NCI-H510A (cell line): ENCODE measurements around the gene SLC26A5.

Experiments
- DNase-seq: peaks from one replicate; lab custom pipeline; 2025; lab: John Stamatoyannopoulos, UW

Gene SLC26A5

DNA sequence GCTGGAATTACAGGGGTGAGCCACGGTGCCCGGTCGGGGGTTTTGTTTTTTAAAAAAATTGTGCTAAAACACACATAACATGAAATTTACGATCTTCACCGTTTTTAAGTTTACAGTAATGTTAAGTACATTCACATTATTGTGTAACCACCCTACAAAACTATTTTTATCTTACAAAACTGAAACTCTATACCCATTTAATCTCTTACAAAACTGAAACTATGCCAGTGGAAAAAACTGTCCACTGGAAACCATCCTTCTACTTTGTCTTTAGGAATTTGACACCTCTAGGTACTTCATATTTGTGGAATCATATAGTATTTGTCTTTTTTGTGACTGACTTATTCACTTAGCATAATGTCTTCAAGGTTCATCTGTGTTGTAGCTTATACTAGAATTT lies 99.6 kb downstream of the SLC26A5 start:
- no peak for DNase-seq

DNA sequence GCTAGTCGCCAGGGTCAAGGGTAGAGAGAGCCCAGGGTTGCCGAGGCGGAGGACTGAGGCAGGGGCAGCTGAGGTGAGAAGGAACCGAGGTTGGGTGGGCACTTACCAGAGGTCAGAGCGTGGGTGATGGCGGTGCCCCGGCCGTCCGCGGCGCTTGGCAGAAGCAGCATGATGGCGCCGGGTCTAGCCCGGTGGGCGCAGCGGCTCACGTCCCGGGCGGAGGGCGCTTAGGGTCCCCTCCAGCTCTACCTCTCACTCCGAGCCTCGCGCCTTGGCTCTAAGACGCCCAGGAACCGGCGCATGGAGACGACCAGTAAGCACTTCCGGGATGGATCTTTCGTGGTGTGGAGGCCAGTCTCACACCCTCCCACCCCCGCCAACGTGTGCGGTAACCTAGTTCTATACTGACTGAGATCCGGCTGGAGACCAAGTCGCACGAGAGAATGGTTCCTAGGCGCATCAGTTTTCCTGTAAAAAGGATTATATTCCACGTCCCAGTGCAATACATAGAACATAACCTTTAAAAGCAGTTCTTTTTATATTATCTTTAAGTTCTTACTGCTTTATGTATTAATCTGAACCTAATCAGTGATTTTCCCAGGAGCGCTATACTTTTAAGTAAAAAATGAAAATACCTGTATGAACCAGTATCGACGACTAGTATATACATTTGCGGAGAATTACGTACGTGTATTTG lies 101.4 kb downstream of the SLC26A5 start, which contains the start of gene DNAJC2:
Gene DNAJC2, minus strand, starts transcription at position 315 of the 697 bp plus-strand sequence. Its CDS starts 145 bp downstream, at position 170.
- peak; percentile 82 for DNase-seq

DNA sequence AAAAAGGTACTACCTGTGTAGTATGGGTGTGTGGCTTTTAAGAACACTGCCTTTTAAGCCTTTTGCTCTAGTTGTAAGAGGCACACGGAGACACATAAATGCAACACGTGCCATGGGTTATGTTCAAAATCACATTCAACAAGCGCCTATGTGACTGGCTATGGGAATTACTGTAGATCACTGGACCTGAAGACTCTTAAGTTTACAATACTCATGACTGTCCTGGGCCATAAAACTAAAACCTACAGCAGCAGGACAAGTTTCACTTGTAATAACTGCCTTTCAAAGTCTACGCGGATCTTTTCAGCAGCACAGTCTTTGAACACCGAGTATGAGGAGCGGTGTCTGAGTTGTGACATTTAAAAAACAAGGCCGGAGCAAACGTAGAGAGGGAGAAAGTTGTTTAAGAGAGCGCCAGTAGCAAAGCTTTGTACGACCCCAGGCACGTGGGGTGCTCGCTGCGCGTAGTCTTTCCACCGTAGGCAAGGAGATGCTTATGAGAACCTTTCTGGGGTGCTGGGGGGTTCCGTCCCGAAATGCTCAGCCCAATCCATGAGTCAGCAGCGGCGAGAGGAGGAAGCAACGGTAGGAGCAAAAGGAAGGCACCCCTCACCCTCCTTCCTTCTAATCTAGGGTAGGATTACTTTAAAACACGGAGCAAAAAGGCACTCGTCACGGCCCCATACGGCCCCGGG lies 102.1 kb downstream of the SLC26A5 start:
- DNase-seq: no peak

DNA sequence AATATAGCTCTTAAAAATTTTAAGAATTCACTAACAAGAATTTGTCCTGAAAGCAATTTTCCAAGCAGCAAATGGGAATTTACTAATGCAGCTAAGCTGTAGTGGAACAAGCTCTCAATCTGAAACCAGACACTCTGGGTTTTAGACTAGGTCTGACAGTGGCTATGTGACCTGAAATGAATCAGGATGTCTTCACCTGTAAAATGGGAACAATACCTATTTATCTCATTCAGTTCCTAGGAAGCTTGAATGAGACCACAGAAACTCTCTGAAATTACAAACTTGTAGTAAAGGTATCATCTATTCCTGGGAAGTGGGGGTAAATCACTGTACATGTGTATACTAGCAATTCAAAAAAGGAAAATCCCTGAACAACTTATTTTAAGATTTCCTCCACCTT lies 102.7 kb downstream of the SLC26A5 start:
- no peak for DNase-seq

DNA sequence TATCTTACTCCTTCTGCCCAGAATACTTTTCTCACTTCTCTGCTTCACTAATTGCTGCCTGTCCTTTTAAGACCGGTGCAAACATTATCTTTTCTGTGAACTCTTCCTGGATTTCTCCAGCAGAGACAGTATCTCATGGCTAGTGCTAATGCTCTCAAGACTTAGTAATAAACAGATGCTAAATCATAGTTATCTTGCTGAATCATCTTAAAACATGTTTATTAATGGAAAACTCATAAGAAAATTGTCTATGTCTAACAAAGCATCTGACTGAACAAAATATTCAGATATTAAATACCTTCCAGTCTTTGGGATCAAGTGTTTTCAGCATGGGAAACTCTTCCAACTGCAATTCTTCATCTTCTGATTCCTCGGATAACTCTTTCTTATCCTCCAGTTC lies 104.5 kb downstream of the SLC26A5 start:
- no peak for DNase-seq

DNA sequence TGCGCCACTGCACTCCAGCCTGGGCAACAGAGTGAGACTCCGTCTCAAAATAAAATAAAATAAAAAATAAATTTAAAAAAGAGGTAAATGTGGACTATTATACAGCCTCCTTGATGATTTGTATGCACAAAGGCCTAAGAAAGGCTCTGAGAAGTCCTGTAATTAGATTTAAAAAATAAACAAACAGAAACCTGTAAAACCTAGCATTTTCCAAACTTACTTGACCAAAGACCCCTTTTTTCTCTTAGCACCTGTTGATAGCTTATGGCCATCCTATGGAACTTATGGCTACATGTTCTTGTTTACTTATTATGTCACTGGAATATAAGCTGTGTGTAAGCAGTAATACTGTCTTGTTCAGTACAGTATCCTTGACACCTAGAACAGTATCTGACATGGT lies 107.1 kb downstream of the SLC26A5 start:
- no peak for DNase-seq

DNA sequence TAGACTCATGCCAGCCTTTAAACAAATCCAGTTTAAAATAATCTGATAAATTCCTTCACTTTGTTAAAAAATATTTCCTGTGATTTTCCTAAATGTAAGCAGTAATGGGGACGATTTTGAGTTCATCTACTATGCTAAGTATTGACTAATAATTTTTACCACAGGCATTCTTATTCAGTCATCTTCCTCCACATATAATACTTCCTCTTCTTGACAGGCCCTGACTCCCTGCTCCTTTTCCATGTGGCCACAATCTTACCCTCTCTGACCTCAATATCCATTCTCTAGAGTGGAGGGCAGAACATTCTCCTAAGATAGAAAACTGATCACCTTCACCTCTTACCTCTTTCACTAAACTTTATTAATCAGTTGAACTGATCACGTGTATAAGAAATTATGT lies 109.2 kb downstream of the SLC26A5 start:
- DNase-seq: no peak

DNA sequence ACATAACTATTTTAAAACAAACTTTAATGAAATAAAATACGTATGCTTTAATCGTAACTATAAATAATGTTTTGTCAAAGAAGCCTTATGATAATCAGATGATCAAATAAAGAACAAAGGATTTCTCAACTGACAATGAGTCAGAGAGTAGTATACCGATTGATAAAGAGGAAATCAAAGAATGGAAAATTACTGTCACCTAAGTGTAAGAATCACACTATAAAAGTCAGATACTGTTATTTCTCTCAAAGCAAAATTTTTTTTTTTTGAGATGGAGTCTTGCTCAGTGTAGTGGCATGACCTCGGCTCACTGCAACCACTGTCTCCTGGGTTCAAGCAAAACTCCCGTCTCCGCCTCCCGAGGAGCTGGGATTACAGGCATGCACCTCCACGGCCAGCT lies 120.3 kb downstream of the SLC26A5 start:
- no peak for DNase-seq
